HG03039 (cell line): ENCODE data around the gene ITPR2.
"Not testable (repeated sequence)": the region's sequence is repeated elsewhere in the genome, so short reads cannot be mapped to it uniquely, and the experiment has no call there.

Source experiments
- ATAC-seq: cut with Tn5 transposase; IDR thresholded peaks from one replicate; pipeline ENCODE4 v1.9.1; 2021; ENCODE audit warnings: mild to moderate bottlenecking, moderate library complexity; ENCODE audit not compliant: unreplicated experiment

The ITPR2 gene

GRCh38 chr12:26851031-26851809, 18.2 kb upstream of the ITPR2 start:
- no peak for ATAC-seq

- ATAC-seq, result no peak
Observed at GRCh38 chr12:26848156-26848825, 15.3 kb upstream of the ITPR2 start.

GRCh38 chr12:26847431-26847830, 14.4 kb upstream of the ITPR2 start:
- no peak for ATAC-seq

GRCh38 chr12:26846416-26846815, 13.4 kb upstream of the ITPR2 start:
- no peak for ATAC-seq

GRCh38 chr12:26845984-26846383, 13.0 kb upstream of the ITPR2 start:
- ATAC-seq, result no peak

- no peak for ATAC-seq
Observed at GRCh38 chr12:26845057-26845666, 12.2 kb upstream of the ITPR2 start.

- ATAC-seq, result no peak
Observed at GRCh38 chr12:26843311-26843710, 10.3 kb upstream of the ITPR2 start.

GRCh38 chr12:26841085-26841484, 8.1 kb upstream of the ITPR2 start:
- ATAC-seq, result no peak

GRCh38 chr12:26839512-26839911, 6.5 kb upstream of the ITPR2 start:
- no peak for ATAC-seq

GRCh38 chr12:26838888-26839416, 6.0 kb upstream of the ITPR2 start:
- ATAC-seq, result no peak

- no peak for ATAC-seq
Observed at GRCh38 chr12:26836201-26836600, 3.2 kb upstream of the ITPR2 start.

- not testable (repeated sequence) for ATAC-seq
Observed at GRCh38 chr12:26834503-26835060, 1.6 kb upstream of the ITPR2 start.

- ATAC-seq, result no peak
Observed at GRCh38 chr12:26833743-26834490, 923 bp upstream of the ITPR2 start.

- ATAC-seq, result peak; percentile 32
Observed at GRCh38 chr12:26831951-26832821, 808 bp downstream of the ITPR2 start.

GRCh38 chr12:26830783-26831551, 2.0 kb downstream of the ITPR2 start:
- no peak for ATAC-seq

GRCh38 chr12:26830363-26830762, 2.6 kb downstream of the ITPR2 start:
- no peak for ATAC-seq

- no peak for ATAC-seq
Observed at GRCh38 chr12:26828280-26829073, 4.5 kb downstream of the ITPR2 start.

- no peak for ATAC-seq
Observed at GRCh38 chr12:26826437-26826836, 6.6 kb downstream of the ITPR2 start.
